GOT3 (cell line): Measurements from ENCODE around the gene NIT1.

Experiments
- DNase-seq: peaks from one replicate; lab custom pipeline; 2025; ENCODE audit warnings: mixed read lengths; lab: John Stamatoyannopoulos, UW

The NIT1 gene

DNA sequence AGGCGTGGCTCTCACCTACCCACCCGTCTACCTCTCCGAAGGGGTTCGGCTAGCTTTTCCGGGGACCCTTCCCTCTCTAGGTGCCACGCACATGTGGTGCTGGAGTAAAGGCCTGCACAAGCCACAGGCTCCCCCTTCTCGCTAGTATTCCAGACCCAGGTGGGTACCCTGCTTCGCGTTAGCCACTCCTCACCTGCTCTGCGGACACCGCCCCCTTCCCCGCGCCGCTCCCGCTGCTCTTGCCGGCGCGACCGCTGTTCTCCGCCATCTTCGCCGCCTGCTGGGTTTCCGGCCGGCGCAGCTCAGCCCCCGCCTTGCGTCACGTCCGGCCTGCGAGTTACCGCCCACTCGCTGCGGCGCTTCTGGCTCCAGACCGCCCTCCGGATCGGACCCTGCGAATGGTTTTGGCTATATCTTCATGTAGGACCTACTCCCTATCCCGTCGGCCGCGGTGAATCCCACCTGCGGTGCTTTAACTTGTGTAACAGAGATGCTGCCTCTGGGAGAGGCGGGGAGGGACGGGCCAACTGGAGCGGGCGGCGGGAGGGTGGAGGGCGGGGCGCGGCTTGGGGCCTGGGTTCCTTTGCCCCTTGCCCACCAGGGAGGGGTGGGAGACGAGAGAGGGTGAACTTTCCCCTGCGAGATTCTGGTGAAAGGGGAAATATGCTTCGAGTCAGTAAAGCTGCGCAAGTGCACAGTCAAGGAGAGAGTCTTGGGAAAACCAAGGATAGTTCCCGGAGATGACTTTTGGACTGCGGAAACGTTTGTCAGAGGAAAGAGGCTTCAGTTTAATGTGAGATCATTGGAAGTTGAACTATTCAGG, at the start of gene NIT1, which contains the start of gene PFDN2:
Gene NIT1 (plus strand): TSS at position 347 of the 823 bp plus-strand sequence. CDS start 72 bp downstream, at position 419.
Gene PFDN2 (minus strand): TSS at position 279 of the 823 bp plus-strand sequence. CDS start 11 bp downstream, at position 268.
- peak; percentile 56 for DNase-seq

GRCh38 chr1:161068306-161069234, 49.3 kb upstream of the NIT1 start:
- DNase-seq = no peak

GRCh38 chr1:161069241-161069640, 48.7 kb upstream of the NIT1 start:
- DNase-seq = no peak

- DNase-seq = no peak
Measured at GRCh38 chr1:161069731-161070270, 48.1 kb upstream of the NIT1 start, which contains the start of gene ARHGAP30. Gene ARHGAP30 (minus strand): TSS chr1:161069891. CDS start chr1:161069624, 267 bp downstream.

DNA sequence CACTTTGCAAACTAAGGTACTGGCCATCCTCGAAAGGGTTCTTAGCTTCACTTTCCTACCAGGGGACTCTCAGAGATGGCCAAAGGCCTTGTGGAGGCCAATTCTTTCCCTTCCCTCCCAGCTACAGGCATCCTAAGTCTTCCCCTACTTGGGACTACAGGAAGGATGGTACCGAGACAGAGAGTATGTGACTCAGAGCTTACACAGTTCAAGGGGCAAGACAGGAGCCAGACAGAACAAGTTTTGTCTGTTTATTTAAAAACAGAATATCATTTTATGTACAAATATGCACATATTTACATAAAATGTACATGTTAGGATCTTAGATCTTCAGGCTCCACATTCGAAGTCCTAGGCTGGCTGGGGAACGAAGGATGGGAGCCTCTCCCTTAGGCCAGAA, 47.1 kb upstream of the NIT1 start:
- no peak for DNase-seq

GRCh38 chr1:161071886-161072371, 46.0 kb upstream of the NIT1 start:
- no peak for DNase-seq

GRCh38 chr1:161072751-161073449, 45.0 kb upstream of the NIT1 start:
- DNase-seq = no peak

GRCh38 chr1:161073474-161074121, 44.3 kb upstream of the NIT1 start:
- no peak for DNase-seq

DNA sequence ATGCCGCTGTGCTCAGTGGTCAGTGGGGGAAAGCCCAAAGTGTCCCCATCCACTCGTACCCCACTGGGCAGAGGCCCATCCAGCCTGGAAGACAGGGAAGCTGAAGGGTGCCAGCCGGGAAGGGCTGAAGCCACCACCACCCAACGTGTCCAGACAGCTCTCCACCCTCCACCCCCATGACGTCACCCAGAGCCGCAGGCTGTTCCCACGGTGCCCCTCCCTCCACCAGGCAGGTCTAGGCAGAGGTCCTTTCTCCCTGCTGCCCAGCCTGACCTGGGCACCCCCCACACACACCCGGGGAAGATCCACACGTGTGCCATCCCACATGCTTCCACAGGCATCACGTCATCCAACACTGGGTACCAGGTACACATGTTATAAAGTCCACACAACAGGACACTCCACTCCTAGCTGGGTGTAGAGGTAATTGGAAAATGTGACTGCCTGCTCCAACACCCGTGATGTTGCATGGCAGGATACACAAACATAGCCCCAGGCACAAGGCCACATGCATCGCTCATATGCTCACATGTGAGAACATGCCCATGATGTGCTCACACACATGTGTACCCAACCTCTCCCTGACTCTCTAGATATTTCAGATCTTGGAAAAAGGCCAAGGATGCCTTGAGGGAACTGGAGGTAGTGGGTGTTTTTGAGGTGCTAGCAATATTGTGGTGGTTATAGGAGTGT, 43.1 kb upstream of the NIT1 start:
- no peak for DNase-seq

DNA sequence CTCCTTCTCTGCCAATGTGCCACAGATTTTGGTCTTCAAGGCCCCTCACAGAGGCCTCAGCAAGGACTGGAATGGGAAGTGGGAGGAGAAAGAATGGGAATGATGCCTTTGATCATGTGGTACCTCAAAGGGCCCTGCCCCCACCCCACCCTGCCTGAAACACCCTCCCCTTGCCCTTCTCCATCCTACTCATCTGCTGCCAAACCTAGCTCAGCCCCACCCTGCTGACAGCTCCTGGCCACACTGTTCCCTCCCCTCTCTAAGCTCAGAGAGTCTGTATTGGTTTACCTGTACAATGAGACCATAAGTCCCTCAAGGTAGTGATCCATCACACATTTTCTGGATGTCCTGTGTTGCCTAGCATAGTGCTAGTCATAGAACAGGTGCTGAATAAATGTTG, 41.5 kb upstream of the NIT1 start:
- no peak for DNase-seq

- DNase-seq = no peak
Measured at GRCh38 chr1:161077426-161077825, 40.5 kb upstream of the NIT1 start.

DNA sequence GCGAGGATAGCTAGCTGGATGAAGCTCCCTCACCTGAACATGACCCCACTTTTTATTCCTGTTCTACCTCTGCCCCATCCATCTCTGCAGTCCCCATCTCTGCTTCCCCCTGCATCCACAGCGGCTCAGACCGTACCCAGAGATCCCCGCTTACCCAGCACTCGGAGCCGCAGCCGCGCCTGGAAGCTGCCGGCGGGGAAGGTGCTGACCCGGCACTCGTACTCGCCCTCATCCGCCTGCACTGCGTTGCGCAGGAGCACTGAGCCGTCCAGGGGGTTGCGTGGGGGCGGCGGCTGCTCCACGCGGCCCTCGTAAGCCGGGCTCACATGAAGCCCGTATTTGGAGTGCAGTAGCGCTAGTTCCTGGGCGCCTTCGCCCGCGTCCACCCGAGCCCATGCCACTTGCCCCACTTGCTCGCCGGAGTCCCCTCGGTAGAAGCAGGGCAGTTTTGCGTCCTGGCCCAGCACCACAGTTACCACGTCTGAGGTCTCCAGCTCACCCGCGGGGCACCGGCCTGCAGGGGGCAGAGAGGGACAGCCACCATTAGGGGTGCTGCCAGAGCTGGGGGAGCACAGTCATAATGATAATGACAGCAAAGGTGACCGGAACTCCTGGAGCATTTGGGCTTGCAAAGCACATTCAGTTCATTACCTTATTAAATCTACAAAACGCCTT, 38.3 kb upstream of the NIT1 start:
- DNase-seq = no peak

DNA sequence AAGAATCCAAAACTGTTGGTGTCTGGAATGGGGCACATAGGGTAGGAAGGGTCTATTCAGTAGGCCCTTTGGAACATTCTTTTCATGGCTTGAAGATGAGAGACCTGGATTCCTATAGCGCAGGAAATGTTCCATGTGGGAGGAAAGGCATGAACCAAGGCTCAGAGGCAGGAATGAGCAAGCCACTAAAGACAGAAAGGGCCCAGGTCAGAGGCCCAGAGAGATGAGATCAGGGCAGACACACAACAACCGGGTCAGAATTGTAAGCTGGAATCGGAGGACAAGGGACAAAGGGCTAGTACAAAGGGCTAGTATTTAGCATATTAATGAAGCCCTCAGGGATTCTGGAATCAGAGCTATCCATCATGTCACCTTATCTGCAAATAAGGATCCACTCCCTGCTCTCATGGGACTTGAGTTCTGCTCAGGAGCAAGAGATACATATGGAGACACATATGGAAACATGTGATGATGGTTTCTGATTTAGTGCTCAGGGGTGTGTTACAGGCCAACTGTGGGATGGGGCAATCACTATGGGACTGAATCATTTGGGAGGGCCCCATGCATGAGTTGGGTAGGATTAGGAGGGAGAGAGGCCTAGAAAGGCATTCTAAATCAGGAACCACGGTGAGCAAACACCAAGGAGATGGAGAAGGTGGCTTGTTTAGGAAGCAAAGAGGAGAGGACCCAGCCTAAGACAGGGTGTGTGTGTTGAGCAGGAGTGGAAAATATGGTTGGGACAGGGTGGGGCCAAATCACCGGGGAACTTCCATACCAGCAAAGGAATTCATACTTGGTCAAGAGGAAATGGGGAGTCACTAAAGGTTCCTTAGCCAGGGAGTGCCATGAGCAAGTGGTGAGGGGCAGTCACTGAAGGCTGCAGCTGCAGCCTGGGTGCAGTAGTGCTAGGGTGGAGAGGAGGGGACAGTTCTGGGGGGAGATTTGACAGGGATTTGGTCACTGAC, 37.2 kb upstream of the NIT1 start:
- no peak for DNase-seq

DNA sequence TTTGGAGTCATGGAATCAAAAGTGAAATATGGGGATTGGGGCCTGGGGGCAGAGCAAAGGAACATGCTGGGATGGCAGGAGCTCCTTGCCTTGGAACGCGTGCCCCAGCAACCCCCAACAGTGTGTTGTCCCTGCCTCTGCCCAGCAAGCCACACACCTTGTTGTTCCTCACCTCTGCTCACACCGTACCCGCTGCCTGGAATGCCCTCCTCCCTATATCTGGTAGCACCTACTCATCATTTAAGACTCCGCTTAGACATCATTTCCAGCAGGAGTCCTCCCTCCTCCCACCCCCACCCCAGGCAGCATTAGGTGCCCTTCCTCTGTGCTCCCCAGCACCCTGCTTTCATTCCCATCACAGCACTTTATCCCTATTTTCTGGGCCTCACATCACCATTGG, 36.4 kb upstream of the NIT1 start:
- DNase-seq = no peak

- no peak for DNase-seq
Measured at GRCh38 chr1:161082483-161082882, 35.4 kb upstream of the NIT1 start.

GRCh38 chr1:161082996-161083747, 34.7 kb upstream of the NIT1 start:
- DNase-seq = peak; percentile 57

DNA sequence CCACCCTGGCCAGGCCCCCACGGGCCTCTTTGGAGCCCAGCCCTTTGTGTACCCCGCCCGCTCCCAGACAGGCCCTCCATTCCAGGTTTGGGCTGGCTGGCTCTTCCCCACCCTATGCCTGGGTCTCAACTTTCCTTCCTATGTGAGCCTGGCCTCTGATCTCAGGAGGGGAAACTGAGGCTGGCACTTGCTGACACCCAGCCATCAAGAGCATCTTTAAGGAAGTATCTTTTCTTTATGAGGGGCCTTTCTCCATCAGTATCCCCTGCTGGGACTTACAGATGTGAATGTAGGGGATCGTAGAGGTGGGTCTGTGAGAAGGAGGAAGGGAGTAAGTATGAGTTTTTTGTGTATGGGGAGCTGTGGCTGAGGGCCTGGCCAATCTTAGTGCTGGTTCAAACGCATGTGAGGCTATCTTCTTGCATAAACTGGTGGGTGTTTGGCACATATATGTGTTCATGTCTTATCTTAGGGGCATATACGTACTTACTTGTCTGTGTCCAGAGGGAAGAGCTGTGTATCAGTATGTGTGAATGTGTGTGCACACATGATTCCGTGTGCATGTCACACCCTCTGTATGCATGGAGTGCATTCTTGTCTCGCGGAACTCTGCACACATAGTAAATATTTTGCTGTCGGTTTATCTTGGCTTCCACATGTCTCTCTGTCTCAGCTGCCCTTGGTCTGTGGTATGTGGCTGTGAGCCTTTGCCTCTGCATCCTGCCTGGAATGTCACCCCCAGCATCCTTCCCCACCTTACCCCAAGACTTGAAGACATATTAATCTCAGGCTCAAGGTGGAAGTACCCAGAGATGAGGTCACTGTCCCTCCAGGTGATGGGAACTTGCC, 33.9 kb upstream of the NIT1 start:
- DNase-seq = no peak
